Measurements from ENCODE around the gene MSX1.

The MSX1 gene

GRCh38 chr4:4889781-4890180 lies 30.3 kb downstream of the MSX1 start:
- Histone ChIP-seq H3K36me3 (ENCODE audit: control insufficient read depth in 2 of 2, insufficient read depth in 2 of 2, low read length in 2 of 2) (no peaks in the 10 kb centered on the region), H3K27me3 (ENCODE audit: control insufficient read depth in 1 of 2, insufficient read depth in 2 of 2, low read length in 2 of 2) (peaks cover 5 to 12% of the 10 kb centered on the region in 2 donors), H3K4me1 (ENCODE audit: control insufficient read depth, insufficient read depth, low read length) (no peaks in the 10 kb centered on the region), H3K9ac (ENCODE audit: low read length in 2 of 2) (no peak overlapping the region), H3K27ac (ENCODE audit: low read length) (no peak overlapping the region), H3K4me3 (ENCODE audit: low read length in 2 of 2) (no peak overlapping the region), H3K9me3 (ENCODE audit: control insufficient read depth in 2 of 2, low read length in 2 of 2) (no peaks in the 10 kb centered on the region)

GRCh38 chr4:4890574-4891255 lies 31.2 kb downstream of the MSX1 start:
- H3K4me1 ChIP-seq (ENCODE audit: control insufficient read depth, insufficient read depth, low read length) = no peaks in the 10 kb centered on the region
- peaks cover 5 to 12% of the 10 kb centered on the region in 2 donors for H3K27me3 ChIP-seq (ENCODE audit: control insufficient read depth in 1 of 2, insufficient read depth in 2 of 2, low read length in 2 of 2)
- no peak overlapping the region for H3K9ac ChIP-seq (ENCODE audit: low read length in 2 of 2)
- no peaks in the 10 kb centered on the region for H3K9me3 ChIP-seq (ENCODE audit: control insufficient read depth in 2 of 2, low read length in 2 of 2)
- no peak overlapping the region for H3K27ac ChIP-seq (ENCODE audit: low read length)
- no peak overlapping the region for H3K4me3 ChIP-seq (ENCODE audit: low read length in 2 of 2)
- no peaks in the 10 kb centered on the region for H3K36me3 ChIP-seq (ENCODE audit: control insufficient read depth in 2 of 2, insufficient read depth in 2 of 2, low read length in 2 of 2)

- Histone ChIP-seq H3K9me3 (ENCODE audit: control insufficient read depth in 2 of 2, low read length in 2 of 2) (peaks cover 0 to 7% of the 10 kb centered on the region in 2 donors), H3K27me3 (ENCODE audit: control insufficient read depth in 1 of 2, insufficient read depth in 2 of 2, low read length in 2 of 2) (peaks cover 5 to 7% of the 10 kb centered on the region in 2 donors), H3K4me3 (ENCODE audit: low read length in 2 of 2) (no peak overlapping the region), H3K4me1 (ENCODE audit: control insufficient read depth, insufficient read depth, low read length) (no peaks in the 10 kb centered on the region), H3K9ac (ENCODE audit: low read length in 2 of 2) (no peak overlapping the region), H3K27ac (ENCODE audit: low read length) (no peak overlapping the region), H3K36me3 (ENCODE audit: control insufficient read depth in 2 of 2, insufficient read depth in 2 of 2, low read length in 2 of 2) (no peaks in the 10 kb centered on the region)
Measured at GRCh38 chr4:4893721-4894120, 34.3 kb downstream of the MSX1 start.

GRCh38 chr4:4899202-4899925 lies 39.9 kb downstream of the MSX1 start:
- Histone ChIP-seq H3K9me3 (ENCODE audit: control insufficient read depth in 2 of 2, low read length in 2 of 2) (peaks cover 3 to 7% of the 10 kb centered on the region in 2 donors), H3K36me3 (ENCODE audit: control insufficient read depth in 2 of 2, insufficient read depth in 2 of 2, low read length in 2 of 2) (no peaks in the 10 kb centered on the region), H3K27me3 (ENCODE audit: control insufficient read depth in 1 of 2, insufficient read depth in 2 of 2, low read length in 2 of 2) (peaks cover 0 to 3% of the 10 kb centered on the region in 2 donors), H3K4me1 (ENCODE audit: control insufficient read depth, insufficient read depth, low read length) (no peaks in the 10 kb centered on the region), H3K27ac (ENCODE audit: low read length) (no peak overlapping the region), H3K9ac (ENCODE audit: low read length in 2 of 2) (no peak overlapping the region), H3K4me3 (ENCODE audit: low read length in 2 of 2) (no peak overlapping the region)

- H3K4me3 ChIP-seq (ENCODE audit: low read length in 2 of 2) = no peak overlapping the region
- H3K9me3 ChIP-seq (ENCODE audit: control insufficient read depth in 2 of 2, low read length in 2 of 2) = peaks cover under 1 to 3% of the 10 kb centered on the region in 2 donors
- peaks cover 0 to 3% of the 10 kb centered on the region in 2 donors for H3K27me3 ChIP-seq (ENCODE audit: control insufficient read depth in 1 of 2, insufficient read depth in 2 of 2, low read length in 2 of 2)
- H3K27ac ChIP-seq (ENCODE audit: low read length) = no peak overlapping the region
- H3K36me3 ChIP-seq (ENCODE audit: control insufficient read depth in 2 of 2, insufficient read depth in 2 of 2, low read length in 2 of 2) = no peaks in the 10 kb centered on the region
- no peak overlapping the region for H3K9ac ChIP-seq (ENCODE audit: low read length in 2 of 2)
- no peaks in the 10 kb centered on the region for H3K4me1 ChIP-seq (ENCODE audit: control insufficient read depth, insufficient read depth, low read length)
Measured at GRCh38 chr4:4901877-4902276, 42.4 kb downstream of the MSX1 start.

- Histone ChIP-seq H3K36me3 (ENCODE audit: control insufficient read depth in 2 of 2, insufficient read depth in 2 of 2, low read length in 2 of 2) (no peaks in the 10 kb centered on the region), H3K4me1 (ENCODE audit: control insufficient read depth, insufficient read depth, low read length) (peaks cover 4% of the 10 kb centered on the region), H3K27me3 (ENCODE audit: control insufficient read depth in 1 of 2, insufficient read depth in 2 of 2, low read length in 2 of 2) (no peaks in the 10 kb centered on the region), H3K4me3 (ENCODE audit: low read length in 2 of 2) (no peak overlapping the region), H3K27ac (ENCODE audit: low read length) (no peak overlapping the region), H3K9me3 (ENCODE audit: control insufficient read depth in 2 of 2, low read length in 2 of 2) (peaks cover 0 to 2% of the 10 kb centered on the region in 2 donors), H3K9ac (ENCODE audit: low read length in 2 of 2) (no peak overlapping the region)
Measured at GRCh38 chr4:4912155-4912554, 52.7 kb downstream of the MSX1 start.

GRCh38 chr4:4913147-4913561 lies 53.7 kb downstream of the MSX1 start:
- H3K27me3 ChIP-seq (ENCODE audit: control insufficient read depth in 1 of 2, insufficient read depth in 2 of 2, low read length in 2 of 2) = no peaks in the 10 kb centered on the region
- peaks cover 0 to 2% of the 10 kb centered on the region in 2 donors for H3K9me3 ChIP-seq (ENCODE audit: control insufficient read depth in 2 of 2, low read length in 2 of 2)
- H3K36me3 ChIP-seq (ENCODE audit: control insufficient read depth in 2 of 2, insufficient read depth in 2 of 2, low read length in 2 of 2) = no peaks in the 10 kb centered on the region
- H3K9ac ChIP-seq (ENCODE audit: low read length in 2 of 2) = no peak overlapping the region
- no peak overlapping the region for H3K4me3 ChIP-seq (ENCODE audit: low read length in 2 of 2)
- peaks cover 4% of the 10 kb centered on the region for H3K4me1 ChIP-seq (ENCODE audit: control insufficient read depth, insufficient read depth, low read length)
- H3K27ac ChIP-seq (ENCODE audit: low read length) = no peak overlapping the region

Measured in stomach smooth muscle (tissue), 2 donors.